Liver (tissue), 9 donors: ENCODE results near the gene NKX2-4. TPM values are rescaled to one million over a fixed set of nuclear protein-coding genes. Genes with fewer than 3 reads are reported as not detected.

Experiments
- DNase-seq: peaks from one replicate; pipeline ENCODE4 v3.0.0-alpha.2; 2017; ENCODE audit warnings: low spot score
- H3K27ac ChIP-seq, 2 donors: one replicate each; pipeline ENCODE4 v1.7.0; 2013; ENCODE audit warnings: inconsistent platforms in 2 of 2, low read length in 2 of 2, control low read depth in 1 of 2, low read depth in 1 of 2, mild to moderate bottlenecking in 1 of 2
- H3K27me3 ChIP-seq, 4 donors: one replicate each; pipeline versions ENCODE4 v1.6.1 to v1.7.0; 2013; ENCODE audit warnings: low read length in 3 of 4, inconsistent platforms in 1 of 4, mild to moderate bottlenecking in 1 of 4, moderate library complexity in 1 of 4; ENCODE audit not compliant: control insufficient read depth in 4 of 4, insufficient read depth in 4 of 4
- H3K36me3 ChIP-seq, 4 donors: one replicate each; pipeline versions ENCODE4 v1.6.1 to v1.7.0; 2013; ENCODE audit warnings: low read length in 3 of 4, mild to moderate bottlenecking in 3 of 4, low read depth in 1 of 4, moderate library complexity in 1 of 4; ENCODE audit not compliant: control insufficient read depth in 4 of 4, insufficient read depth in 3 of 4
- H3K4me1 ChIP-seq, 4 donors: one replicate each; pipeline versions ENCODE4 v1.6.1 to v1.7.0; 2013; ENCODE audit warnings: low read length in 3 of 4, mild to moderate bottlenecking in 3 of 4, moderate library complexity in 1 of 4; ENCODE audit not compliant: control insufficient read depth in 4 of 4, insufficient read depth in 4 of 4
- H3K4me3 ChIP-seq, 3 donors: one replicate each; pipeline versions ENCODE4 v1.6.1 to v1.7.0; 2013; ENCODE audit warnings: low read length in 3 of 3, control low read depth in 1 of 3, low read depth in 1 of 3, mild to moderate bottlenecking in 1 of 3
- H3K9ac ChIP-seq, 2 donors: one replicate each; pipeline ENCODE4 v1.7.0; 2013; ENCODE audit warnings: low read length in 2 of 2, mild to moderate bottlenecking in 2 of 2, moderate library complexity in 2 of 2, control low read depth in 1 of 2, low read depth in 1 of 2
- H3K9me3 ChIP-seq, 4 donors: one replicate each; pipeline versions ENCODE4 v1.6.1 to v1.7.0; 2013; ENCODE audit warnings: low read length in 3 of 4; ENCODE audit not compliant: control insufficient read depth in 4 of 4
- EGR1 ChIP-seq, 2 donors: IDR thresholded peaks; 2 replicates each; pipeline ENCODE4 v1.6.1; 2016 to 2018; ENCODE audit warnings: antibody characterized with exemption in 2 of 2, low read depth in 2 of 2
- FOXA1 ChIP-seq: IDR thresholded peaks from 2 replicates; pipeline ENCODE4 v1.6.1; 2016; ENCODE audit warnings: antibody characterized with exemption
- FOXA2 ChIP-seq: IDR thresholded peaks from 2 replicates; pipeline ENCODE4 v1.6.1; 2016; ENCODE audit warnings: antibody characterized with exemption
- GABPA ChIP-seq, 2 donors: IDR thresholded peaks in 1 of 2; conservative IDR thresholded peaks in 1 of 2; 2 replicates each; pipeline ENCODE4 v1.6.1; 2016; ENCODE audit warnings: antibody characterized with exemption in 2 of 2, mild to moderate bottlenecking in 1 of 2, moderate library complexity in 1 of 2
- HNF4A ChIP-seq, 2 donors: conservative IDR thresholded peaks; 2 replicates each; pipeline ENCODE4 v1.6.1; 2016; ENCODE audit warnings: antibody characterized with exemption in 2 of 2, mild to moderate bottlenecking in 2 of 2
- HNF4G ChIP-seq: IDR thresholded peaks from 2 replicates; pipeline ENCODE4 v1.6.1; 2016; ENCODE audit warnings: antibody characterized with exemption
- JUND ChIP-seq, 2 donors: IDR thresholded peaks; 2 replicates each; pipeline ENCODE4 v1.6.1; 2016; ENCODE audit warnings: antibody characterized with exemption in 2 of 2
- MAX ChIP-seq: IDR thresholded peaks from 2 replicates; pipeline ENCODE4 v1.6.1; 2016; ENCODE audit warnings: antibody characterized with exemption
- NR2F2 ChIP-seq: IDR thresholded peaks from 2 replicates; pipeline ENCODE4 v1.6.1; 2016; ENCODE audit warnings: antibody characterized with exemption
- RAD21 ChIP-seq, 2 donors: IDR thresholded peaks; 2 replicates each; pipeline ENCODE4 v1.6.1; 2016; ENCODE audit warnings: antibody characterized with exemption in 2 of 2, mild to moderate bottlenecking in 2 of 2
- RXRA ChIP-seq, 2 donors: IDR thresholded peaks; 2 replicates each; pipeline ENCODE4 v1.6.1; 2017 to 2018; ENCODE audit warnings: antibody characterized with exemption in 2 of 2, mild to moderate bottlenecking in 1 of 2
- SP1 ChIP-seq: IDR thresholded peaks from 2 replicates; pipeline ENCODE4 v1.6.1; 2018; ENCODE audit warnings: antibody characterized with exemption, mild to moderate bottlenecking
- TAF1 ChIP-seq: conservative IDR thresholded peaks from 2 replicates; pipeline ENCODE4 v1.6.1; 2016; ENCODE audit warnings: antibody characterized with exemption, mild to moderate bottlenecking
- YY1 ChIP-seq: IDR thresholded peaks from 2 replicates; pipeline ENCODE4 v1.6.1; 2016; ENCODE audit warnings: antibody characterized with exemption, mild to moderate bottlenecking
- WGBS: extraction: QIAGEN DNeasy Blood & Tissue Kit; methylation state at CpG from one replicate; pipeline ENCODE4 v1.1.7; 2013; 5-methylcytosine and 5-hydroxymethylcytosine counted together
- polyA plus RNA-seq, 2 donors: library from polyadenylated mRNA; stranded (reverse) in 1 of 2; unstranded in 1 of 2; fragments of 200-250 nt in 1 of 2; fragments of >200 nt in 1 of 2; fragmentation: Nextera tagmentation in 1 of 2; extraction: Ambion mirVana in 1 of 2; gene quantifications; one replicate each; pipeline versions ENCODE4 v1.2.1 to v1.2.3, GENCODE V29; 2013 to 2015
- total RNA-seq, 2 donors: library from RNA; depleted of rRNA; stranded (reverse); fragments of >200 nt; gene quantifications; one replicate each; pipeline ENCODE4 v1.2.3, GENCODE V29; 2014
- TF ChIP-seq, protein P1 (sequence below): IDR thresholded peaks from 2 replicates; pipeline ENCODE4 v1.6.1; 2016; ENCODE audit warnings: antibody characterized with exemption
- TF ChIP-seq, protein P2 (sequence below): IDR thresholded peaks from 2 replicates; pipeline ENCODE4 v1.6.1; 2016; ENCODE audit warnings: antibody characterized with exemption, mild to moderate bottlenecking
- TF ChIP-seq, protein P3 (sequence below): fragments of 150-350 bp; IDR thresholded peaks from 2 replicates; pipeline ENCODE4 v1.5.1; 2017; ENCODE audit warnings: improper control_type of control experiment, low read depth, low read length; ENCODE audit not compliant: missing input control
- TF ChIP-seq, protein P4 (sequence below): IDR thresholded peaks from 2 replicates; pipeline ENCODE4 v1.6.1; 2016; ENCODE audit warnings: antibody characterized with exemption
- donor health status: healthy.
- donor health status: healthy.
- donor health status: healthy.
- donor health status: healthy.
- donor health status: healthy.

NKX2-4 gene
- total and polyA plus RNA-seq, 4 donors: not detected

DNA sequence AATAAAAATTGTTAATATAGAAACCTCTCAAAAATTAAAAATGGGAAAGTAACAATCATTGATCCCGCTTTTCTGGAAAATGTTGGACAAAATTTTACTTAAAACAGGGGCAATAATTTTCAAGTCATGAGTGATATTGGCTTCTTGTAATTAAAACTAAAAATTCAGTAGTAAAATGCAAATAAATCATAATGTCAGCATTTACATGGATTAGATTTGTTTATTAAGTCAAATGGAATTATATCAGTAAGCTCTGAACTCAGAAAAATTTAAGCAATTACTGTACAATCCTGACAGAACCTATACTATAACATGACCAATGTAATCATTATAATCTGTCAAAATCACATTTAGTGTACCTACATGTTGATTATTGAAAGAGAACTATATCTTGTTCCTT lies 39.9 kb upstream of the NKX2-4 start:
- Histone ChIP-seq H3K4me1 (no peaks in the 10 kb centered on the region), H3K36me3 (no peaks in the 10 kb centered on the region), H3K4me3 (no peak overlapping the region), H3K27ac (no peak overlapping the region), H3K9ac (no peak overlapping the region), H3K27me3 (peaks cover 0 to 10% (median 2%) of the 10 kb centered on the region in 4 donors), H3K9me3 (no peaks in the 10 kb centered on the region)
- TF ChIP-seq, protein P1, sequence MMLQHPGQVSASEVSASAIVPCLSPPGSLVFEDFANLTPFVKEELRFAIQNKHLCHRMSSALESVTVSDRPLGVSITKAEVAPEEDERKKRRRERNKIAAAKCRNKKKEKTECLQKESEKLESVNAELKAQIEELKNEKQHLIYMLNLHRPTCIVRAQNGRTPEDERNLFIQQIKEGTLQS: no peak
- TF ChIP-seq RAD21 (IDR thresholded peaks at IDR 0.05) (no peak), TAF1 (no peak), GABPA (IDR thresholded peaks at IDR 0.05 in 1 of 2, conservative IDR thresholded peaks at IDR 0.05 in 1 of 2) (no peak), YY1 (no peak), SP1 (no peak), FOXA2 (no peak), EGR1 (IDR thresholded peaks at IDR 0.05; ENCODE audit: low read depth in 2 of 2) (no peak), JUND (IDR thresholded peaks at IDR 0.05) (no peak), MAX (no peak), HNF4G (no peak), FOXA1 (no peak), NR2F2 (no peak), RXRA (IDR thresholded peaks at IDR 0.05) (no peak), HNF4A (conservative IDR thresholded peaks at IDR 0.05) (no peak)
- TF ChIP-seq, protein P2, sequence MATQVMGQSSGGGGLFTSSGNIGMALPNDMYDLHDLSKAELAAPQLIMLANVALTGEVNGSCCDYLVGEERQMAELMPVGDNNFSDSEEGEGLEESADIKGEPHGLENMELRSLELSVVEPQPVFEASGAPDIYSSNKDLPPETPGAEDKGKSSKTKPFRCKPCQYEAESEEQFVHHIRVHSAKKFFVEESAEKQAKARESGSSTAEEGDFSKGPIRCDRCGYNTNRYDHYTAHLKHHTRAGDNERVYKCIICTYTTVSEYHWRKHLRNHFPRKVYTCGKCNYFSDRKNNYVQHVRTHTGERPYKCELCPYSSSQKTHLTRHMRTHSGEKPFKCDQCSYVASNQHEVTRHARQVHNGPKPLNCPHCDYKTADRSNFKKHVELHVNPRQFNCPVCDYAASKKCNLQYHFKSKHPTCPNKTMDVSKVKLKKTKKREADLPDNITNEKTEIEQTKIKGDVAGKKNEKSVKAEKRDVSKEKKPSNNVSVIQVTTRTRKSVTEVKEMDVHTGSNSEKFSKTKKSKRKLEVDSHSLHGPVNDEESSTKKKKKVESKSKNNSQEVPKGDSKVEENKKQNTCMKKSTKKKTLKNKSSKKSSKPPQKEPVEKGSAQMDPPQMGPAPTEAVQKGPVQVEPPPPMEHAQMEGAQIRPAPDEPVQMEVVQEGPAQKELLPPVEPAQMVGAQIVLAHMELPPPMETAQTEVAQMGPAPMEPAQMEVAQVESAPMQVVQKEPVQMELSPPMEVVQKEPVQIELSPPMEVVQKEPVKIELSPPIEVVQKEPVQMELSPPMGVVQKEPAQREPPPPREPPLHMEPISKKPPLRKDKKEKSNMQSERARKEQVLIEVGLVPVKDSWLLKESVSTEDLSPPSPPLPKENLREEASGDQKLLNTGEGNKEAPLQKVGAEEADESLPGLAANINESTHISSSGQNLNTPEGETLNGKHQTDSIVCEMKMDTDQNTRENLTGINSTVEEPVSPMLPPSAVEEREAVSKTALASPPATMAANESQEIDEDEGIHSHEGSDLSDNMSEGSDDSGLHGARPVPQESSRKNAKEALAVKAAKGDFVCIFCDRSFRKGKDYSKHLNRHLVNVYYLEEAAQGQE: no peak
- TF ChIP-seq, protein P3, sequence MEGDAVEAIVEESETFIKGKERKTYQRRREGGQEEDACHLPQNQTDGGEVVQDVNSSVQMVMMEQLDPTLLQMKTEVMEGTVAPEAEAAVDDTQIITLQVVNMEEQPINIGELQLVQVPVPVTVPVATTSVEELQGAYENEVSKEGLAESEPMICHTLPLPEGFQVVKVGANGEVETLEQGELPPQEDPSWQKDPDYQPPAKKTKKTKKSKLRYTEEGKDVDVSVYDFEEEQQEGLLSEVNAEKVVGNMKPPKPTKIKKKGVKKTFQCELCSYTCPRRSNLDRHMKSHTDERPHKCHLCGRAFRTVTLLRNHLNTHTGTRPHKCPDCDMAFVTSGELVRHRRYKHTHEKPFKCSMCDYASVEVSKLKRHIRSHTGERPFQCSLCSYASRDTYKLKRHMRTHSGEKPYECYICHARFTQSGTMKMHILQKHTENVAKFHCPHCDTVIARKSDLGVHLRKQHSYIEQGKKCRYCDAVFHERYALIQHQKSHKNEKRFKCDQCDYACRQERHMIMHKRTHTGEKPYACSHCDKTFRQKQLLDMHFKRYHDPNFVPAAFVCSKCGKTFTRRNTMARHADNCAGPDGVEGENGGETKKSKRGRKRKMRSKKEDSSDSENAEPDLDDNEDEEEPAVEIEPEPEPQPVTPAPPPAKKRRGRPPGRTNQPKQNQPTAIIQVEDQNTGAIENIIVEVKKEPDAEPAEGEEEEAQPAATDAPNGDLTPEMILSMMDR: no peak
- TF ChIP-seq, protein P4, sequence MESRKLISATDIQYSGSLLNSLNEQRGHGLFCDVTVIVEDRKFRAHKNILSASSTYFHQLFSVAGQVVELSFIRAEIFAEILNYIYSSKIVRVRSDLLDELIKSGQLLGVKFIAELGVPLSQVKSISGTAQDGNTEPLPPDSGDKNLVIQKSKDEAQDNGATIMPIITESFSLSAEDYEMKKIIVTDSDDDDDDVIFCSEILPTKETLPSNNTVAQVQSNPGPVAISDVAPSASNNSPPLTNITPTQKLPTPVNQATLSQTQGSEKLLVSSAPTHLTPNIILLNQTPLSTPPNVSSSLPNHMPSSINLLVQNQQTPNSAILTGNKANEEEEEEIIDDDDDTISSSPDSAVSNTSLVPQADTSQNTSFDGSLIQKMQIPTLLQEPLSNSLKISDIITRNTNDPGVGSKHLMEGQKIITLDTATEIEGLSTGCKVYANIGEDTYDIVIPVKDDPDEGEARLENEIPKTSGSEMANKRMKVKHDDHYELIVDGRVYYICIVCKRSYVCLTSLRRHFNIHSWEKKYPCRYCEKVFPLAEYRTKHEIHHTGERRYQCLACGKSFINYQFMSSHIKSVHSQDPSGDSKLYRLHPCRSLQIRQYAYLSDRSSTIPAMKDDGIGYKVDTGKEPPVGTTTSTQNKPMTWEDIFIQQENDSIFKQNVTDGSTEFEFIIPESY: no peak
- no peak for DNase-seq
- WGBS: 89% methylated on average over 1 of the region's 1 CpG
